Measurements from ENCODE around the gene MYEF2.

- no peak for TF ChIP-seq POLR2AphosphoS5 (IDR thresholded peaks at IDR 0.05; ENCODE audit: low read depth, low read length)
- TF ChIP-seq, protein P1, sequence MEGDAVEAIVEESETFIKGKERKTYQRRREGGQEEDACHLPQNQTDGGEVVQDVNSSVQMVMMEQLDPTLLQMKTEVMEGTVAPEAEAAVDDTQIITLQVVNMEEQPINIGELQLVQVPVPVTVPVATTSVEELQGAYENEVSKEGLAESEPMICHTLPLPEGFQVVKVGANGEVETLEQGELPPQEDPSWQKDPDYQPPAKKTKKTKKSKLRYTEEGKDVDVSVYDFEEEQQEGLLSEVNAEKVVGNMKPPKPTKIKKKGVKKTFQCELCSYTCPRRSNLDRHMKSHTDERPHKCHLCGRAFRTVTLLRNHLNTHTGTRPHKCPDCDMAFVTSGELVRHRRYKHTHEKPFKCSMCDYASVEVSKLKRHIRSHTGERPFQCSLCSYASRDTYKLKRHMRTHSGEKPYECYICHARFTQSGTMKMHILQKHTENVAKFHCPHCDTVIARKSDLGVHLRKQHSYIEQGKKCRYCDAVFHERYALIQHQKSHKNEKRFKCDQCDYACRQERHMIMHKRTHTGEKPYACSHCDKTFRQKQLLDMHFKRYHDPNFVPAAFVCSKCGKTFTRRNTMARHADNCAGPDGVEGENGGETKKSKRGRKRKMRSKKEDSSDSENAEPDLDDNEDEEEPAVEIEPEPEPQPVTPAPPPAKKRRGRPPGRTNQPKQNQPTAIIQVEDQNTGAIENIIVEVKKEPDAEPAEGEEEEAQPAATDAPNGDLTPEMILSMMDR (IDR thresholded peaks at IDR 0.05): peak; percentile 47
- TF ChIP-seq GATA2 (CRISPR knock-in tag; IDR thresholded peaks at IDR 0.05): no peak
- no peak for TF ChIP-seq TAF1 (IDR thresholded peaks at IDR 0.05; ENCODE audit: borderline replicate concordance, low read depth, low read length)
- no peak for TF ChIP-seq EZH2phosphoT487 (IDR thresholded peaks at IDR 0.05; ENCODE audit: borderline replicate concordance, low read depth)
- TF ChIP-seq SIN3A (IDR thresholded peaks at IDR 0.05; ENCODE audit: borderline replicate concordance, low read depth, low read length): no peak
- TF ChIP-seq RAD21 (IDR thresholded peaks at IDR 0.05; ENCODE audit: low read length): peak; percentile 72
Measured at GRCh38 chr15:48084759-48085590, 93.1 kb downstream of the MYEF2 start.
